Endometrium (tissue), 2 donors: Measurements from ENCODE around the gene ARHGAP24.
"Not testable (repeated sequence)": the region's sequence is repeated elsewhere in the genome, so short reads cannot be mapped to it uniquely, and the experiment has no call there.

Source experiments
- FAIRE-seq: peaks from 2 replicates; lab custom pipeline; 2012; peaks lifted over from hg19 to GRCh38; lab: Jason Lieb, UNC
- donor health status: control.
- donor health status: control.

ARHGAP24 gene

DNA sequence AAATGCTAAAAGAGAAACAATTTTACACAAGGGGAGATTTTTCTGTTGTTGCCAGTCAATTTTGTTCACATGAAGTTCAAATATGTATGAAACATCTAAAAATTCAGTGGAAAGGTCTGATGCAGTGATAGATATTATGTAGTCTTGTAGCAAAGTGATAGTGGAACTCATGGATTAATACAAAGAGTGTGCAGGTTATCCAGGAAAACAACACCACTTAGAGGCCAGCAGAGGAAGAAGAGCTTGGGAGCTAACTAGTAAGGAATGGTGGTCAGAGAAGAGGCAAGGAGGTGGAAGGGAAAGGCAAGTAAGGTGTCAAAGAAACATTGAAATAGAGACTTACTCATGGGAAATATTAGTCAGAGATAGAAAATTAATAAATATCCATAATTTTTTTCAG lies 489.3 kb downstream of the ARHGAP24 start:
- FAIRE-seq = no peak

DNA sequence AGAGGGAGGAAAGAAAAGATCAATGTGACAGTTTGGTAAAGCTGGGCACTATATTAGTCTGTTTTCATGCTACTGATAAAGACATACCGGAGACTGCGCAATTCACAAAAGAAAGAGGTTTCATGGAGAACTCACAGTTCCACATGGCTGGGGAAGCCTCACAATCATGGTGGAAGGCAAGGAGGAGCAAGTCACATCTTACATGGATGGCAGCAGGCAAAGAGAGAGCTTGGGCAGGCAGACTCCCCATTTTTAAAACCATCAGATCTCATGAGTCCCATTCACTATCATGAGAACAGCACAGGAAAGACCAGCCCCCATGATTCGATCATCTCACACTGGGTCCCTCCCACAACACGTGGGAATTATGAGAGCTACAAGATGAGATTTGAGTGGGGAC lies 490.1 kb downstream of the ARHGAP24 start:
- not testable (repeated sequence) for FAIRE-seq

DNA sequence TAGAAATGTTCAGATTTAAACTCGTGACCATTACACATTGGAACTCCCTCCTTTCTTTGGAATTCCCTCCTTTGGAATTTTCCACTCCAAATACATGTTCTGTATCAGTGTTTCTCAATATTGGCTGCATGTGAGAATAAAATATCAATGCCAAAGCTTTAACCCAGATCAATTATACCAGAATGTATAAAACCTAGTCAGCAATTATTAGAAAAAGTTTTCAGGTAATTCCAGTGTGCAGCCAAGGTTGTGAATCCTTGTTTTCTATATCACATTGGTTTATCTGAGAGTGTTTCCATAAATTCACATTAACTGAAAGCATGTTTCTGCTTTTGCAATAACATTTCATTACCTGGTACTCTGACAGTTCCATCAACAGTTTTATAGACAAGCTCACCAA lies 490.6 kb downstream of the ARHGAP24 start:
- no peak for FAIRE-seq

DNA sequence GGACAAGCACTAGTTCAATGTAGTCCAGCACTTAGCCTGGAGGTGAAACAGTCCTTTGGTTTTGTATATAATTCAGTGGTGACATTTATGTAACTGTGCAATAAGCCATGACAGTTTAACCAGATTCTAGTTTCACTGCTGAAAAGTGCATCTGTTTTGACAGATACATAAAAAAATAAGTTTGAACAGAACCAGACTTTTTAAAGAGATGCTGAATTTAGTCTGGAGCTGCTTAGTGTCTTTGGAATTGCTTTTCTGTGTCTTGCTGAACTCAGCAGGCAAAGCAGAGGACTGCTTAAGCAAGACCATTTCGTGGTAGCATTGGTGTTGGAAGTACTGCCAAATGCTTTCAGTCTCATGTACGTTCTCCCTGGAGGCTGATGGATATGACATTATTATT lies 491.4 kb downstream of the ARHGAP24 start:
- FAIRE-seq = peak; percentile 39

DNA sequence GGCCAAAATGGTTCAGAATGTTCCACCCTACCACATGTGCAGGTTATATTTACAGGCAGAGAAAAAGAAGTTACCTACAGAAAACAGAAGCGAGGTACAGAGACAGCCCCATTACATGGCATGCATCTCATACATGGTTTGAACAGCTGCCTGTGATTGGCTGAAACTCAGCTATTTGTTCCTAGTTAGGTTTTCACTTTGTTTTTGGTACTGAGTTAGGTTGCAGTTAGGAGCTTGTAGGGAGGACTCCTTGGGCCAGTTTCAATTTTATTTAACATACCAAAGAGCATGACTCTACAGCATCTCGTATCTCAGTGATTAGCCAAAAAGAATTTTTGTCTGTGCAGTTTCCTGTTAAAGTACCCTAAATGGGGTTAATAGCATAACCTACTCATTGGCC lies 492.9 kb downstream of the ARHGAP24 start:
- FAIRE-seq = no peak

DNA sequence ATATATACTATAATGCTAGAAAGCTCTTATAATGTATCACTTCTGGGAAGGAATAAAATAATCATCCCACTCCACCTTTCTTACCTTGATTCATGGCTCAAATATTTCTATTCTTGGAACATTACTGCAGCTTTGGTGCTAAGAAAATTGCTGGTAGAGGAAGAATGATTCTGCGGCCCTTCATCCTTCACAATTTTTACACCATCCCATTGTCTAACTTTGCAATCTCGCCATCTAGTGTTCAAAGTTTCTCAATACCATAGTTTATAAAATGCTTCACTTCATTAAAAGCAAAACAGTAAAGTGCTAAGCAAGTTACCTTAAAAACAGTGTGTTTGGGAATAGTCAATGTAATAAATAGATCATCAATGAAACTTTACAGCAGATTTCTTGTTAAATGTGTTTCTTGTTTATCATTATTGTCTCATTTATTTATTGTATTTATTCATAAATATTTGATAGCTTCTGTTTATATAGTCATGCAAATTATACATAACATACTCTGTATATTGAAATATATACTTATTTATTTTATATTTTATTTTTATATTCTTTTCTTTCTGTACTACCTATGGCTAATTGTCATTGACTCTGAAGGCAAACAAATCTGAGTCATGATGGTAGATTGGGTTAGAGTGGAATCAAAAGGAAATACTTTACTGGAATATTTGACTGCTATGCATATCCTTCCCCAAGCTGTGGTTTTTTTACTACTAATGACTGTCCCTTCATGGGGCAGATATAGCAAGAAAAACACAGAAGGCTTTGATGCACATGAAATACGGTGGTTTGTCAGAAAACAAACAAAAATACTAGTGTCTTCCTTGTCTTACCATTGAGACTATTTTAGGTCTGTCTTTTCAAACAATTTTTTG lies 494.2 kb downstream of the ARHGAP24 start:
- peak; percentile 95 for FAIRE-seq

DNA sequence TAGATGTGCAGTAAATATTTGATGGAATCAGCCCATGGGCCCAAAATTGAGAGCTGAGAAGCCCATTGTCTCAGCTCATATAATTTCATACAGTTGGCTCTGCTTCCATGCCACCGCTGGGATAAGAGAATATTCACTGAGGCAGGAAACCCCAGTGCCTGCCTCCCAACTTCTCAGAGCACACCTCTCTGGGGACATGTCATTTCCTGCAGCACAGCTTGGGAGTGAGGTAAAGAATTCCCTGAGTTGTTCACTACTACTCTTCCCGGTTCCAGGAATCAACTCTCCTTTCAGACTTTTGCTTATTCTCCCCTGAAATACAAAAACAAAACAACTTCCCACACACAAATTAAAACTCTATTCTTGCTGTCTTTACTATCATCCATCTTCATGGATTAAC lies 495.6 kb downstream of the ARHGAP24 start:
- no peak for FAIRE-seq

DNA sequence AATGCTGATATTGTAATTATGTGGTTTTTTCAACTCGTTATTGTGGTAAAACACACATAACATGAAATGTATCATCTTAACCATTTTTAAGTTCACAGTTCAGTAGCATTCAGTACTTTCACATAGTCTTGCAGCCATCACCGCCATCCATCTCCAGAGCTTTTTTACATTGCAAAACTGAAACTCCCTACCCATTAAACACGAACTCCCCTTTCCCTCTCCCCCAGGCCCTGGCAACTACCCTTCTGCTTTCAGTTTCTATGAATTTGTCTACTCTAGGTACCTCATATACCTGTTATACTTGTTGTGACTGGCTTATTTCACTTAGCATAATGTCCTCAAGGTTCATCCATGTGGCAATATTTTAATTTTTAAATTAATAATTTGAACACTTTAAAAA lies 504.3 kb downstream of the ARHGAP24 start:
- FAIRE-seq = no peak

DNA sequence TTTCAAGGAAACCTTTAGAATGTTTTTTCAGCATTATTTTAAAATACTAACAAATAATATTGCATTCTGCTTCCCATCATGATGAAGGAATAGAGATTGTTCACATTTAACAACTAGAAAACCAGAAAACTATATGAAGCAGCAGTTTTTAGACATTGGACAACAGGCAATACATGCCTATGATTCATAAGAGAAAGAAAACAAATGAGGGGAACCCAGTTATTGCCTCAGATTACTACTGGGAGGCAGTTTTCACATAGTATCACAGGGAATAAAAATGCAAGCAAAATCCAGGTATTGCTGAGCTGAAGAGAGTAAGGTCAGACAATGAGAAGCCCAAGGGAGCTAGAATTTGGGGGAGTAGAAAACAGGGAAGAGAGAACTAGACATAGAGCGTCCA lies 511.3 kb downstream of the ARHGAP24 start:
- no peak for FAIRE-seq

DNA sequence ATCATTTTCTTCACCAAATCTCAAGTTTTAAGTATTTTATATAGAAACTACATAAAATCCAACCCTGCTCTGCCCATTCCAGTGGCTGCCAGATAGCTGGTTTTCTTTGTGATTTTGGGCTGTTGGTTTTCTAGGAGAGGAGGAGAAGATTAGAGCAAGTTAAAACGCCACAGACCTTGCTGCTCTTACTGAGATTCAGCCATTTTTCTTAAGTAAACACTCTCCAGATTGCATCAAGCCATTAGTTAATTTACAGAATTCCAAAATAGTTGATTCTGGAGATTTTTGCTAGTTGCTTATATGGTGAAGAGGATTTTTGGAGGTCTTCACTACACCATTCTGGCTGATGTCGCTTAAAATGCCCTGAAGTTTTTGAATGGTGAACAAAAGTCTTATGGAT lies 518.7 kb downstream of the ARHGAP24 start:
- FAIRE-seq = no peak

DNA sequence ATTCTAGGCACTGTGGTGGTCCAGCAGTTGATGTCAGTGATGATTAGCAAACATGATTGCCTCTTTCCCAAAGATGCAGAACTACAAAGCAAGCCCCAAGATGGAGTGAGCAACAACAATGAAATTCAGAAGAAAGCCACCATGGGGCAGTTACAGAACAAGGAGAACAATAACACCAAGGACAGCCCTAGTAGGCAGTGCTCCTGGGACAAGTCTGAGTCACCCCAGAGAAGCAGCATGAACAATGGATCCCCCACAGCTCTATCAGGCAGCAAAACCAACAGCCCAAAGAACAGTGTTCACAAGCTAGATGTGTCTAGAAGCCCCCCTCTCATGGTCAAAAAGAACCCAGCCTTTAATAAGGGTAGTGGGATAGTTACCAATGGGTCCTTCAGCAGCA lies 519.6 kb downstream of the ARHGAP24 start:
- no peak for FAIRE-seq

DNA sequence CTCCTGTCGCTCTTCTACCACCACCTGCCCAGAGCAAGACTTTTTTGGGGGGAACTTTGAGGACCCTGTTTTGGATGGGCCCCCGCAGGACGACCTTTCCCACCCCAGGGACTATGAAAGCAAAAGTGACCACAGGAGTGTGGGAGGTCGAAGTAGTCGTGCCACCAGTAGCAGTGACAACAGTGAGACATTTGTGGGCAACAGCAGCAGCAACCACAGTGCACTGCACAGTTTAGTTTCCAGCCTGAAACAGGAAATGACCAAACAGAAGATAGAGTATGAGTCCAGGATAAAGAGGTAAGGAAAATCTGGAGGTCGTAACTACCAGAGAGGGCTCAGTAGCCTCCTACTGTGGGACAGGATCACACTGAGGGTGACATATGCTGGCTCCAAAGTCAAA lies 520.4 kb downstream of the ARHGAP24 start:
- FAIRE-seq = no peak

DNA sequence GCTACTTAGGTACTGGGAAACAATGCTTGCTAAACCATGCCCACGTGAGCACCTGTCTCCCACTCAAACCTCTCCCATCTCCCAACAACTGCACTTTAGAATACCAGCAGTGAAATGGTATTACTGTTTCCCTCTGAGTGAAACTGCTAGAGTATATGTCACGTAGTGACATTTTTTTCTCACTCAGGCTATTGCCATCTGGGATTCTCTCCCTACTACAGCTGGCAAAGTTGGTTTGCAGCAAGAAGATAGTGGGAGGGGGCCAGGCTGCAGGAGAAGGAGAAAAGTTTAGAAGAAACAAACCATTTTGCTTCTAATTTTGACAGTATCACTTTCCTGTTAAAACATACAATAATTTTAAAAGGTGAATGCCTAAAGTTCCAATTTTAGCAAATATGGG lies 526.6 kb downstream of the ARHGAP24 start:
- no peak for FAIRE-seq

DNA sequence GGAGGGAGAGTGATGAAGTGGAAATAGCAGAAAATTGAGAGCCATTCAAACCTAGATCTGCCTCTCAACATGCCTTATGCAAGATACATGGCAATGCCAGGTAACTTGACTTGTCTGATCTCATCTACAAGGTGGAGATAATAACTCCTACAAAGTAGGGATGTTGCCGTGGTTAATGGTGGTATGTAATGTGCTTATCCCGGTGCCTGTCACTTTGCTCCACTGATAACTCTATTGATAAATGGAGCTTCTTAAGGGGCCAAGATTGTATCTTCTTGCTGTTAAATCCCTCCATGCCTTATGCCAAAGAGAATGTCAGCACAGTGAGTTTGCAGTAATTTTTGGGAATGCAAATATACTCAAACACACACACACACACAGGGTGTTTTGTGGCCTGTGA lies 529.1 kb downstream of the ARHGAP24 start:
- no peak for FAIRE-seq

DNA sequence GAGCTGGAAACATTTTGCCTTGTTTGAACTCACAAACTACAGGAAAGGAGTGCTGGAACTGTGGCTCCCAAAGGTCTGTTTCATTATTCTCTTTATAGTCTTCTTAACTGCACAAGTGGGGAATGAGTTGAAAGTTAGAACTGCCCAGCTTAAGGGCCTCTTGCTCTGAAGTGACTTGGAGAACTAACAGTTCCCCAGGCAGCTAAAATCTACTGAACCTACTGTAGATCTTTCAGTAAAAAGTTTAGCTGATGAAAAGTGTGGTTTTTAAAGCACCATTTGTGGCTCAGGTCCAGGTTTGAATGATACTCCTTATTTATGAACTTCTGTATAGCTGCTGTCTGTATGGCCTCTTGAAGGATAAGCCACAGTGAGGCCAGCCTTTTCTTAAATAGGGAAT lies 531.1 kb downstream of the ARHGAP24 start:
- no peak for FAIRE-seq

DNA sequence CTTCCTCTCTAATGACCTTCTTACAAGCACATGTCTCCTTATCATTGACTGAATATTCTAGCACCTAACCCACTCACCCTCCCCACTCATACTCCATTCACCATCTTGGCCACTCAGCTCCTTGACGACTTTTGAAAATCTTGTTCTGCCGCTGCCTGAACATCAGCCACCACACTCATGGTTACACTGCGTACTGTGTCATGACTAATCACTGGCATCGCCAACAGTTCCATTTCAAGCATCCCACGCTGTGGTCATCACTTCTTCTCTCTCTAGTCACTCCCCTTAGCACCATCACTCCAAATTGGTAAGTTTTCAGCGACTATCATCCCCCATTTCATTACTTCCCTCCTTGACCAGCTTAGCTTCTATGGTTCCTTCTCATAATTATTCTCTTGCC lies 532.1 kb downstream of the ARHGAP24 start:
- FAIRE-seq = no peak

DNA sequence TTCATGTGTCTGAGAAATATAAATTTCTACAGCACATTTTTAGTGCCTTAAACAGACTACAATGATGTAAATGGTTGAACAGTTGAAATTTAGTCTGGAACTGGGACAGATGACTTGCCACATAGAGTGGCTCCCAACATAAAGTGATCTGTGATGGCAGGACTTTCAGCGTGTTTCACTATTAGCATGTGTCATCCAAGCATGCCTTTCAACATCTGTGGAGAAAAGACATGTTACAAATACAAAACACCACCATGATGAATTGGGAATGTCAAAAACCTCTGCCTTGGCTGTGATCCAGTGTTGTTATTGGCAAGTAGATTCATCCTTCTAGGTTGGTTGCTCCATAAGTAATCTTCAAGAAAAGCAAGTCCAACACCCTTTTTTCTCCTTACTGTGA lies 536.2 kb downstream of the ARHGAP24 start:
- no peak for FAIRE-seq

DNA sequence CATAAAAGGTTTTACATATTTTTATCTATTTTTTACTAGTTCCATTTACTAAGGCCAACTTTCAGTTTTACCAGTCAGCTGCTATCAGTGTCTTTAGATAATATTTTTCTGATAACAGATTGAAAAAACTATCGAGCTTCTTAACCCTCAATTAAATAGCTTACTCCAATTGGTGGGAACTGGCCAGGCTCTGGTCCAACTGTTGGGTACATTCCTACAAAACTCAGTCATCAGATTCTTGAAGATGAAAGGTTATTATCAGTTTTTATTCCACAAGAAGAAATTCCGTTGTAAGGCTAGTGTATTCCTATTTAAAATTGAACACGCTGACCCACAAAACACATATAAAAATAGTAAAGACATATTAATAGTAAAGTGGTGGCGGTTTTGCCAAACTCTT lies 538.7 kb downstream of the ARHGAP24 start:
- FAIRE-seq = no peak

DNA sequence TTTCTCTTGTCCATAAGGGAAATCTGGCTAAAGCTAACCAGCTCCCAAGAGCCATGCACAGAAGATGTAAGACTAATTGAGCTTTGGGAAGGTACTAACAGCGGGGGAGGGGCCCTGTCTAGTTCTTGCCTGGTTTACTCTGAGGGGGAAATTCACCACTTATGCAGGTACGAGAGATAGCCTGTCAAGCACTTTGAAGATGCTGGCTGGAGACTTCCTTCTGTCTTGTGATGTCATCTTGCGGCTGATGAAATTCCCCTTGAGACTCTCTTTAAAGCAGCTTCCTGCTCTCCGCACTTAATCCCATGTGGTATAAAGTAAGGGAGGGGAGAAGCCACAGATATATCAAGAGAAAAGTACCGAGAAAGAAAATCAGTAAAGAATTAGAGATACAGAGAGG lies 539.6 kb downstream of the ARHGAP24 start:
- FAIRE-seq = no peak

DNA sequence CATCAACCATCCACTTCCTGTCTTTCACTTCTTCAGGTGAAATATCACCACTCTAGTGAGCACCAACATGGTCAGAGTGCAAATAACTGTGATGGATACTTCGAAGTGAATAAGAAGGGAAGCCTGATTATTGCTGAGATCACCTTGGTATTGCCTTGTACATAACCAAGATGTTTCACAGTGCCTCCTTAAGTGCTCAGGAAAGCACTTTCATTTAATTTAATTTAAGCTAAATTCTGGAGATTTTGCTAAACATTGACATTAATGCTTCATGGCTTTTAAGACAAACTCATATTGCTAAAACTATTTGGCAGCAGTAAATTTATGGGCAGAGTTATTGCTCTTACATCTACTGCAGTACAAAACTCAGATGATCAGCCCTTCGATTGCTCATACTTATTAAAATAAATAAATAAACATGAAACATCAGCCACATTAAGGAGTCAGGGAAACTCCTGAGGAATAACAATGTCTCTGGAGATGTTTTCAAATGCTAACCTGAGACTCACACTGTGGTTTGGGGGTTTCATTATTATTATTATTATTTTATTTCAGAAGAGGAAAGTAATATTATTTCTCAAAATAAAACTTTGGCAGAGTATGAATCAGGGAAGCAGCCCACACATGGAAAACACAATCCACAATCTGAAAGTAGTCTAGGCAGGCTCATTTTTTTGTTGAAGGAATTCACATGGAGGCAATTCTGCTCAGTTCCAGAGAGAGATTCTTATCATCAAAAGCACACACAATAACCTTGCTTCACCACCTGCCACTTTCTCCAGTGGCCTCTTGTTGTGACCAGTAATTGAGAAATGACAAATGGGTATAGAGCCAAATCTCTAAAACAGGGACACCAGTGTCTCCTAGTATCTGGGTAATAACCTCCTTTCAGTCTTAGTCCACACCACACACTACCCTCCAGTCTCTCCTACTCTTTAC lies 540.7 kb downstream of the ARHGAP24 start:
- no peak for FAIRE-seq

DNA sequence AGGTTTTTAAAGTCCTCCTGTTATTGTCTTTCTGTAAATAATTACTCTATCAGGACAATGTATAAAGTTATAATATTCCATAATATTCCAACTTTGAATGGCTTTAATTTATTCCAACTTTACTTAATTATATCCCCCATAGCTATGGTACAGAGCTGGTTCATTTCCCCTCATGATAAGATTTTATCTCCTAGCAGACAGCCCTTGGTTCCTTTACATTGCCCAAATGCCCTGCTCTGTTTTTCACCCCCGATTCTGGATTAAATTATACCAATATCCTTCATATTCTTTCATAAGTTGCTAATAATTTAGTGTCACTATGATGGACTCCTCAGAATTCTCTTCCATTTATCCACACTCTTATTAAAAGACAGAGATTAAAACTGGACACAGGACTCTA lies 544.4 kb downstream of the ARHGAP24 start:
- FAIRE-seq = no peak

DNA sequence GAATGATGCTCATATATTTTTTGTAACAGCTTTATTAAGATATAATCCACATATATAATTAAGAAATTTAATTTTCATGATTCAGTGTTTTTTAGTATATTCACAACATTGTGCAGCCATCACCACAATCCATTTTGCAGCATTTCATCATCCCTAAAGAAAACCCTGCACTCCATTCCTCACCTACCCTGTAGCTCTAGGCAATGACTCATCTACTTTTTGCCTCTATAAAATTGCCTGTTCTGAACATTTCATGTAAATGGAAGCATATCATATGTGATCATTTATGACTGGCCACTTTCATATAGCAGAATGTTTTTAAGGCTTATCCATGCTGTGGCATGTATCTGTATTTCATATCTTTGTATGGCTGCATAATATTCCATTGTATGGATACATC lies 545.0 kb downstream of the ARHGAP24 start:
- no peak for FAIRE-seq

DNA sequence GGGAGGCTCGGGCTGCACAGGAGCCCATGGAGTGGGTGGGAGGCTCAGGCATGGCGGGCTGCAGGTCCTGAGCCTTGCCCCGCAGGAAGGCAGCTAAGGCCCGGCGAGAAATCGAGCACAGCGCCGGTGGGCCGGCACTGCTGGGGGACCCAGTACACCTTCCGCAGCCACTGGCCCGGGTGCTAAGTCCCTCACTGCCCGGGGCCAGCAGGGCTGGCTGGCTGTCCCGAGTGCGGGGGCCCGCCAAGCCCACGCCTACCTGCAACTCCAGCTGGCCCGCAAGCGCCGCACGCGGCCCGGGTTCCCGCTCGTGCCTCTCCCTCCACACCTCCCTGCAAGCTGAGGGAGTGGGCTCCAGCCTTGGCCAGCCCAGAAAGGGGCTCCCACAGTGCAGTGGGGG lies 546.7 kb downstream of the ARHGAP24 start:
- FAIRE-seq = not testable (repeated sequence)
